ENCODE data around the gene PRMT2. TPM values are rescaled to one million over a fixed set of nuclear protein-coding genes. Genes with fewer than 3 reads are reported as not detected.

PRMT2 gene
- total and polyA plus RNA-seq, 8 donors = 18.7 to 85.0 (median 63.9) TPM

GRCh38 chr21:46643379-46644177 lies 8.1 kb downstream of the PRMT2 start:
- TF ChIP-seq CTCF (IDR thresholded peaks at IDR 0.05) (no peak), POLR2A (IDR thresholded peaks at IDR 0.05) (no peak), EP300 (IDR thresholded peaks at IDR 0.05) (no peak), POLR2AphosphoS5 (IDR thresholded peaks at IDR 0.05) (no peak)
- intact Hi-C loops (cut with DNase I; ENCODE audit: low total_unique reads) = no loop called here

GRCh38 chr21:46645840-46646239 lies 10.4 kb downstream of the PRMT2 start:
- intact Hi-C loops (cut with DNase I; ENCODE audit: low total_unique reads) = no loop called here
- H3K4me1 ChIP-seq = peaks cover 0 to 13% (median 6%) of the 10 kb centered on the region in 4 donors
- DNase-seq = no peak
- TF ChIP-seq EP300 (IDR thresholded peaks at IDR 0.05) (no peak), CTCF (IDR thresholded peaks at IDR 0.05) (no peak), POLR2A (IDR thresholded peaks at IDR 0.05) (no peak), POLR2AphosphoS5 (IDR thresholded peaks at IDR 0.05) (no peak)
- WGBS, 5 donors = 87 to 100% (median 96%) methylated on average over 5 of the region's 5 CpGs
- no peak overlapping the region for H3K27ac ChIP-seq
- no peak overlapping the region for H3K4me3 ChIP-seq
- H3K27me3 ChIP-seq = no peaks in the 10 kb centered on the region
- H3K36me3 ChIP-seq = peaks cover 67 to 100% (median 99%) of the 10 kb centered on the region in 4 donors
- no peaks in the 10 kb centered on the region for H3K9me3 ChIP-seq

More at GRCh38 chr21:46643379-46644177, 8.1 kb downstream of the PRMT2 start:
- H3K36me3 ChIP-seq = peaks cover 45 to 79% (median 77%) of the 10 kb centered on the region in 4 donors
- H3K4me3 ChIP-seq = no peak overlapping the region
- DNase-seq = no peak
- peaks cover 0 to 29% (median 14%) of the 10 kb centered on the region in 4 donors for H3K4me1 ChIP-seq
- no peaks in the 10 kb centered on the region for H3K27me3 ChIP-seq
- WGBS, 5 donors = 74 to 91% (median 82%) methylated on average over 12 of the region's 12 CpGs
- no peak overlapping the region for H3K27ac ChIP-seq
- no peaks in the 10 kb centered on the region for H3K9me3 ChIP-seq

GRCh38 chr21:46646541-46647154 lies 11.2 kb downstream of the PRMT2 start:
- Histone ChIP-seq H3K4me1 (peaks cover 0 to 6% (median 3%) of the 10 kb centered on the region in 4 donors), H3K9me3 (no peaks in the 10 kb centered on the region), H3K27ac (no peak overlapping the region), H3K27me3 (no peaks in the 10 kb centered on the region), H3K36me3 (peaks cover 68 to 100% (median 99%) of the 10 kb centered on the region in 4 donors), H3K4me3 (no peak overlapping the region)
- DNase-seq = no peak
- intact Hi-C loops (cut with DNase I; ENCODE audit: low total_unique reads) = no loop called here
- 90 to 95% (median 92%) methylated on average over 9 of the region's 9 CpGs for WGBS, 5 donors
- TF ChIP-seq EP300 (IDR thresholded peaks at IDR 0.05) (no peak), POLR2AphosphoS5 (IDR thresholded peaks at IDR 0.05) (no peak), CTCF (IDR thresholded peaks at IDR 0.05) (no peak)

- DNase-seq = no peak
- intact Hi-C loops (cut with DNase I; ENCODE audit: low total_unique reads) = no loop called here
- 94 to 96% (median 95%) methylated on average over 24 to 27 of the region's 27 CpGs for WGBS, 5 donors
- H3K4me1 ChIP-seq = no peaks in the 10 kb centered on the region
- H3K27ac ChIP-seq = no peak overlapping the region
- H3K4me3 ChIP-seq = no peak overlapping the region
- peaks cover 81 to 100% (median 99%) of the 10 kb centered on the region in 4 donors for H3K36me3 ChIP-seq
- TF ChIP-seq POLR2AphosphoS5 (IDR thresholded peaks at IDR 0.05) (no peak), EP300 (IDR thresholded peaks at IDR 0.05) (no peak), POLR2A (IDR thresholded peaks at IDR 0.05) (no peak), CTCF (IDR thresholded peaks at IDR 0.05) (no peak)
- no peaks in the 10 kb centered on the region for H3K27me3 ChIP-seq
- no peaks in the 10 kb centered on the region for H3K9me3 ChIP-seq
These were observed 13.1 kb downstream of the PRMT2 start for GRCh38 chr21:46648539-46648938.
